ENCODE results near the gene PDZRN4. TPM values are rescaled to one million over a fixed set of nuclear protein-coding genes. Genes with fewer than 3 reads are reported as not detected.

Gene PDZRN4
- total and polyA plus RNA-seq, 3 donors from 2014 or later = 7.7 to 11.3 (median 11.3) TPM

GRCh38 chr12:41585784-41586183 is 397.7 kb downstream of the PDZRN4 start:
- no peaks in the 10 kb centered on the region for H3K36me3 ChIP-seq (ENCODE audit: low read depth, missing control alignments)
- TF ChIP-seq CTCF (IDR thresholded peaks at IDR 0.05) (no peak), POLR2A (IDR thresholded peaks at IDR 0.05) (no peak)
- DNase-seq = no peak
- WGBS, 2 donors = 93 to 94% methylated on average over 3 of the region's 3 CpGs
- H3K27ac ChIP-seq = no peak overlapping the region
- no peaks in the 10 kb centered on the region for H3K4me1 ChIP-seq
- no peak overlapping the region for H3K4me3 ChIP-seq
- H3K9me3 ChIP-seq = no peaks in the 10 kb centered on the region
- no peaks in the 10 kb centered on the region for H3K27me3 ChIP-seq
- intact Hi-C loops (cut with DNase I; ENCODE audit: low total_unique reads) = no loop called here

GRCh38 chr12:41587574-41587973 is 399.5 kb downstream of the PDZRN4 start:
- no peaks in the 10 kb centered on the region for H3K27me3 ChIP-seq
- DNase-seq = no peak
- H3K4me3 ChIP-seq = no peak overlapping the region
- no peak overlapping the region for H3K27ac ChIP-seq
- TF ChIP-seq CTCF (IDR thresholded peaks at IDR 0.05) = no peak
- TF ChIP-seq POLR2A (IDR thresholded peaks at IDR 0.05) = no peak
- intact Hi-C loops (cut with DNase I; ENCODE audit: low total_unique reads) = no loop called here
- 92 to 98% methylated on average over 1 of the region's 1 CpG for WGBS, 2 donors
- no peaks in the 10 kb centered on the region for H3K36me3 ChIP-seq (ENCODE audit: low read depth, missing control alignments)
- H3K9me3 ChIP-seq = no peaks in the 10 kb centered on the region
- H3K4me1 ChIP-seq = no peaks in the 10 kb centered on the region

GRCh38 chr12:41589878-41590277 is 401.8 kb downstream of the PDZRN4 start:
- WGBS, 2 donors = 69 to 72% methylated on average over 4 of the region's 4 CpGs

DNA sequence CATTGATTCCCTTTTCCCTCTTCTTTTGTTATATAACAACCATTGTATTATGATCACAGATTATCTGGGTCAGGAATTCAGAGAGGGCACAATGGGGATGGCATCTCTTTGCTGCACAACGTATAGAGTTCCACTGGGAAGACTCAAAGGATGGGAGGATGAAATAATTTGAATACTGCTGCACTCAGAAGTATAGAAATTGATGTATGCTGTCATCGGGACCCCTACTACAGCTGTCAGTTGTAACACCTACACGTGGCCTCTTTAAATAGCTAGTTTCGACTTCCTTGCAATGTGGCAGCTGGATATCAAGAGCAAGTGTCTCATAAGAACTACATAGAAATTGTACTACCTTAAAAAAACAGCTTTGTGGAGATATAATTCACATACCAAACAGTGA is 408.1 kb downstream of the PDZRN4 start:
- TF ChIP-seq CTCF (IDR thresholded peaks at IDR 0.05) (no peak), POLR2A (IDR thresholded peaks at IDR 0.05) (no peak)
- no peak for DNase-seq
- Histone ChIP-seq H3K36me3 (ENCODE audit: low read depth, missing control alignments) (no peaks in the 10 kb centered on the region), H3K27ac (no peak overlapping the region), H3K27me3 (no peaks in the 10 kb centered on the region), H3K4me1 (no peaks in the 10 kb centered on the region), H3K9me3 (no peaks in the 10 kb centered on the region), H3K4me3 (no peak overlapping the region)
- intact Hi-C loops (cut with DNase I; ENCODE audit: low total_unique reads) = no loop called here
- WGBS, 2 donors = 86 to 94% methylated on average over 4 of the region's 4 CpGs

More at GRCh38 chr12:41589878-41590277, 401.8 kb downstream of the PDZRN4 start:
- H3K4me1 ChIP-seq = no peaks in the 10 kb centered on the region
- no peak for DNase-seq
- no peaks in the 10 kb centered on the region for H3K36me3 ChIP-seq (ENCODE audit: low read depth, missing control alignments)
- H3K27ac ChIP-seq = no peak overlapping the region
- no peaks in the 10 kb centered on the region for H3K27me3 ChIP-seq
- no peak overlapping the region for H3K4me3 ChIP-seq
- no peaks in the 10 kb centered on the region for H3K9me3 ChIP-seq
- no peak for TF ChIP-seq CTCF (IDR thresholded peaks at IDR 0.05)
- TF ChIP-seq POLR2A (IDR thresholded peaks at IDR 0.05) = no peak
- intact Hi-C loops (cut with DNase I; ENCODE audit: low total_unique reads) = no loop called here

- Histone ChIP-seq H3K9me3 (no peaks in the 10 kb centered on the region), H3K36me3 (ENCODE audit: low read depth, missing control alignments) (no peaks in the 10 kb centered on the region), H3K4me1 (no peaks in the 10 kb centered on the region), H3K27me3 (no peaks in the 10 kb centered on the region), H3K27ac (no peak overlapping the region), H3K4me3 (no peak overlapping the region)
- intact Hi-C loops (cut with DNase I; ENCODE audit: low total_unique reads) = no loop called here
- TF ChIP-seq POLR2A (IDR thresholded peaks at IDR 0.05) (no peak), CTCF (IDR thresholded peaks at IDR 0.05) (no peak)
- no peak for DNase-seq
- WGBS, 2 donors = 59 to 66% methylated on average over 3 of the region's 3 CpGs
Measured at GRCh38 chr12:41604830-41605229, 416.7 kb downstream of the PDZRN4 start.
